PFSK-1 (cell line): ENCODE measurements around the gene WDR44.

ENCODE experiments used
- FOXP2 ChIP-seq: optimal IDR thresholded peaks from 2 replicates; pipeline ENCODE3; 2011; ENCODE audit warnings: borderline replicate concordance, control low read depth, inconsistent platforms; ENCODE audit not compliant: insufficient read depth; ENCODE audit errors: extremely low read length, extremely low read depth
- POLR2AphosphoS5 ChIP-seq: IDR thresholded peaks from 2 replicates; pipeline ENCODE4 v1.6.1; 2012; ENCODE audit warnings: low read depth, mild to moderate bottlenecking, control low read depth, low read length, moderate library complexity
- REST ChIP-seq, 2 experiments: IDR thresholded peaks; 2 replicates each; pipeline versions ENCODE4 v1.6.1 to v1.8.0; 2011 to 2012; ENCODE audit warnings: low read depth in 2 of 2, low read length in 2 of 2, control low read depth in 1 of 2, inconsistent platforms in 1 of 2, mild to moderate bottlenecking in 1 of 2, moderate library complexity in 1 of 2; ENCODE audit not compliant: insufficient read depth in 1 of 2
- SIN3A ChIP-seq: IDR thresholded peaks from 2 replicates; pipeline ENCODE4 v1.6.1; 2012; ENCODE audit warnings: mild to moderate bottlenecking, low read length, moderate library complexity, borderline replicate concordance; ENCODE audit not compliant: insufficient read depth
- TAF1 ChIP-seq: IDR thresholded peaks from 2 replicates; pipeline ENCODE4 v1.6.1; 2012; ENCODE audit warnings: low read length, control low read depth, borderline replicate concordance; ENCODE audit not compliant: insufficient read depth

Gene WDR44

GRCh38 chrX:118484216-118484903 is 138.5 kb downstream of the WDR44 start:
- TF ChIP-seq TAF1, result no peak
- no peak for TF ChIP-seq SIN3A
- no peak for TF ChIP-seq FOXP2
- TF ChIP-seq REST (IDR thresholded peaks at IDR 0.05; ENCODE audit: insufficient read depth in 1 of 2, low read depth in 2 of 2, low read length in 2 of 2), result no peak
- TF ChIP-seq POLR2AphosphoS5, result no peak

- TF ChIP-seq FOXP2 (no peak), REST (IDR thresholded peaks at IDR 0.05; ENCODE audit: insufficient read depth in 1 of 2, low read depth in 2 of 2, low read length in 2 of 2) (no peak), SIN3A (no peak), POLR2AphosphoS5 (no peak), TAF1 (no peak)
These were observed 147.1 kb downstream of the WDR44 start for GRCh38 chrX:118493016-118493415.

- TF ChIP-seq SIN3A (no peak), REST (IDR thresholded peaks at IDR 0.05; ENCODE audit: insufficient read depth in 1 of 2, low read depth in 2 of 2, low read length in 2 of 2) (no peak), FOXP2 (no peak), TAF1 (no peak), POLR2AphosphoS5 (no peak)
These were observed 147.9 kb downstream of the WDR44 start for GRCh38 chrX:118493653-118494297.

- TF ChIP-seq REST (IDR thresholded peaks at IDR 0.05; ENCODE audit: insufficient read depth in 1 of 2, low read depth in 2 of 2, low read length in 2 of 2) (0 out of 4 replicates have a peak, but pooled peaks of 1 of the 2 experiments have one; percentile 17), FOXP2 (peak; percentile 85), SIN3A (no peak), TAF1 (no peak), POLR2AphosphoS5 (0 out of 2 replicates have a peak, but pooled peaks have one; percentile 48)
These were observed 149.4 kb downstream of the WDR44 start, which contains the start of gene DOCK11 for GRCh38 chrX:118495061-118495921. TSS of gene DOCK11 (plus strand) at chrX:118495815. CDS start at chrX:118495972, 157 bp downstream.
